Measurements from ENCODE around the gene CMSS1.

DNA sequence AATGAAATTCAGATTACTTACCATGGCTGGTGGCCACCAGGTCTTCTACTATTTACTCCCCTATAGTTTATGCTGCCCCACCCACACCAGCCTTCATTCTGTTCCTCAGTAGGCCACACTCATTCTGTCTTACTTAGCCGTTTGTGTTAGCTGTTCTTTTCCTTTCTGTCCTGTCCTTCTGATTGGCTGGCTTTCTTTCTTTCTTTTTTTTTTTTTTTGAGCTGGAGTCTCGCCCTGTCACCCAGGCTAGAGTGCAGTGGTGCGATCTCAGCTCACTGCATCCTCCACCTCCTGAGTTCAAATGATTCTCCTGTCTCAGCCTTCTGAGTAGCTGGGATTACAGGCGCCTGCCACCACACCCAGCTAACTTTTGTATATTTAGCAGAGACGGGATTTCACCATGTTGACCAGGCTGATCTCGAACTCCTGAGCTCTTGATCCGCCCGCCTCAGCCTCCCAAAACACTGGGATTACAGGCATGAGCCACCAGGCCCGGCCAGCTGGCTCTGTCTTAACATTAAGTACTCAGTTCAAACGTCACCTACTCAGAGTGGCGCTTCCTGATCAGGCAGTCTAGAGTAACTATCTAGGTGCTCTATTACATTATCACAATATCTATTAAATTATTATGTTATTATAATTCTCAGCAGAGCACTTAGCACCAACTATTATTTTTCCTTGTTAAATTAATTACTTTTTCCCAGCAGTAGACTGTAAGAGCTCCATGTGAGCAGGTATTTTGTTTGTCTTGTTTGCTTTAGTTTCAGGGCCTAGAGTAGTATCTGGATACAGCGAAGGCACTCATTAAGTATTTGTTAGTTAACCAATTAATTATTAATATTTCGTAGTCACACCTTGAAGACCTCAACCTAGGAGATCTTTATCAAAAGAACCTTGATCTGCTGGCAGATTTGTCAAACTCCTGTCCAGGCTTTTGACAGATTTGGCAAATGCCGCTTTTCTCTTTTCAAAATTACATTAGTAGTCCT is 6.4 kb downstream of the CMSS1 start:
- TF ChIP-seq GABPA (IDR thresholded peaks at IDR 0.05 in 1 of 2, conservative IDR thresholded peaks at IDR 0.05 in 1 of 2), result no peak
- TF ChIP-seq, protein P1, sequence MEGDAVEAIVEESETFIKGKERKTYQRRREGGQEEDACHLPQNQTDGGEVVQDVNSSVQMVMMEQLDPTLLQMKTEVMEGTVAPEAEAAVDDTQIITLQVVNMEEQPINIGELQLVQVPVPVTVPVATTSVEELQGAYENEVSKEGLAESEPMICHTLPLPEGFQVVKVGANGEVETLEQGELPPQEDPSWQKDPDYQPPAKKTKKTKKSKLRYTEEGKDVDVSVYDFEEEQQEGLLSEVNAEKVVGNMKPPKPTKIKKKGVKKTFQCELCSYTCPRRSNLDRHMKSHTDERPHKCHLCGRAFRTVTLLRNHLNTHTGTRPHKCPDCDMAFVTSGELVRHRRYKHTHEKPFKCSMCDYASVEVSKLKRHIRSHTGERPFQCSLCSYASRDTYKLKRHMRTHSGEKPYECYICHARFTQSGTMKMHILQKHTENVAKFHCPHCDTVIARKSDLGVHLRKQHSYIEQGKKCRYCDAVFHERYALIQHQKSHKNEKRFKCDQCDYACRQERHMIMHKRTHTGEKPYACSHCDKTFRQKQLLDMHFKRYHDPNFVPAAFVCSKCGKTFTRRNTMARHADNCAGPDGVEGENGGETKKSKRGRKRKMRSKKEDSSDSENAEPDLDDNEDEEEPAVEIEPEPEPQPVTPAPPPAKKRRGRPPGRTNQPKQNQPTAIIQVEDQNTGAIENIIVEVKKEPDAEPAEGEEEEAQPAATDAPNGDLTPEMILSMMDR (IDR thresholded peaks at IDR 0.05; ENCODE audit: low read depth, low read length, missing input control), result no peak
- no peak for TF ChIP-seq RAD21 (IDR thresholded peaks at IDR 0.05)
- no peak for TF ChIP-seq TAF1 (conservative IDR thresholded peaks at IDR 0.05)
- TF ChIP-seq, protein P2, sequence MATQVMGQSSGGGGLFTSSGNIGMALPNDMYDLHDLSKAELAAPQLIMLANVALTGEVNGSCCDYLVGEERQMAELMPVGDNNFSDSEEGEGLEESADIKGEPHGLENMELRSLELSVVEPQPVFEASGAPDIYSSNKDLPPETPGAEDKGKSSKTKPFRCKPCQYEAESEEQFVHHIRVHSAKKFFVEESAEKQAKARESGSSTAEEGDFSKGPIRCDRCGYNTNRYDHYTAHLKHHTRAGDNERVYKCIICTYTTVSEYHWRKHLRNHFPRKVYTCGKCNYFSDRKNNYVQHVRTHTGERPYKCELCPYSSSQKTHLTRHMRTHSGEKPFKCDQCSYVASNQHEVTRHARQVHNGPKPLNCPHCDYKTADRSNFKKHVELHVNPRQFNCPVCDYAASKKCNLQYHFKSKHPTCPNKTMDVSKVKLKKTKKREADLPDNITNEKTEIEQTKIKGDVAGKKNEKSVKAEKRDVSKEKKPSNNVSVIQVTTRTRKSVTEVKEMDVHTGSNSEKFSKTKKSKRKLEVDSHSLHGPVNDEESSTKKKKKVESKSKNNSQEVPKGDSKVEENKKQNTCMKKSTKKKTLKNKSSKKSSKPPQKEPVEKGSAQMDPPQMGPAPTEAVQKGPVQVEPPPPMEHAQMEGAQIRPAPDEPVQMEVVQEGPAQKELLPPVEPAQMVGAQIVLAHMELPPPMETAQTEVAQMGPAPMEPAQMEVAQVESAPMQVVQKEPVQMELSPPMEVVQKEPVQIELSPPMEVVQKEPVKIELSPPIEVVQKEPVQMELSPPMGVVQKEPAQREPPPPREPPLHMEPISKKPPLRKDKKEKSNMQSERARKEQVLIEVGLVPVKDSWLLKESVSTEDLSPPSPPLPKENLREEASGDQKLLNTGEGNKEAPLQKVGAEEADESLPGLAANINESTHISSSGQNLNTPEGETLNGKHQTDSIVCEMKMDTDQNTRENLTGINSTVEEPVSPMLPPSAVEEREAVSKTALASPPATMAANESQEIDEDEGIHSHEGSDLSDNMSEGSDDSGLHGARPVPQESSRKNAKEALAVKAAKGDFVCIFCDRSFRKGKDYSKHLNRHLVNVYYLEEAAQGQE (IDR thresholded peaks at IDR 0.05), result no peak
- no peak for TF ChIP-seq EGR1 (IDR thresholded peaks at IDR 0.05; ENCODE audit: low read depth in 2 of 2)
- TF ChIP-seq JUND (IDR thresholded peaks at IDR 0.05), result no peak
- TF ChIP-seq, protein P3, sequence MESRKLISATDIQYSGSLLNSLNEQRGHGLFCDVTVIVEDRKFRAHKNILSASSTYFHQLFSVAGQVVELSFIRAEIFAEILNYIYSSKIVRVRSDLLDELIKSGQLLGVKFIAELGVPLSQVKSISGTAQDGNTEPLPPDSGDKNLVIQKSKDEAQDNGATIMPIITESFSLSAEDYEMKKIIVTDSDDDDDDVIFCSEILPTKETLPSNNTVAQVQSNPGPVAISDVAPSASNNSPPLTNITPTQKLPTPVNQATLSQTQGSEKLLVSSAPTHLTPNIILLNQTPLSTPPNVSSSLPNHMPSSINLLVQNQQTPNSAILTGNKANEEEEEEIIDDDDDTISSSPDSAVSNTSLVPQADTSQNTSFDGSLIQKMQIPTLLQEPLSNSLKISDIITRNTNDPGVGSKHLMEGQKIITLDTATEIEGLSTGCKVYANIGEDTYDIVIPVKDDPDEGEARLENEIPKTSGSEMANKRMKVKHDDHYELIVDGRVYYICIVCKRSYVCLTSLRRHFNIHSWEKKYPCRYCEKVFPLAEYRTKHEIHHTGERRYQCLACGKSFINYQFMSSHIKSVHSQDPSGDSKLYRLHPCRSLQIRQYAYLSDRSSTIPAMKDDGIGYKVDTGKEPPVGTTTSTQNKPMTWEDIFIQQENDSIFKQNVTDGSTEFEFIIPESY (IDR thresholded peaks at IDR 0.05), result no peak
- TF ChIP-seq SP1 (IDR thresholded peaks at IDR 0.05), result no peak
- TF ChIP-seq, protein P4, sequence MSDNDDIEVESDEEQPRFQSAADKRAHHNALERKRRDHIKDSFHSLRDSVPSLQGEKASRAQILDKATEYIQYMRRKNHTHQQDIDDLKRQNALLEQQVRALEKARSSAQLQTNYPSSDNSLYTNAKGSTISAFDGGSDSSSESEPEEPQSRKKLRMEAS (IDR thresholded peaks at IDR 0.05), result no peak
- TF ChIP-seq, protein P5, sequence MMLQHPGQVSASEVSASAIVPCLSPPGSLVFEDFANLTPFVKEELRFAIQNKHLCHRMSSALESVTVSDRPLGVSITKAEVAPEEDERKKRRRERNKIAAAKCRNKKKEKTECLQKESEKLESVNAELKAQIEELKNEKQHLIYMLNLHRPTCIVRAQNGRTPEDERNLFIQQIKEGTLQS (IDR thresholded peaks at IDR 0.05), result no peak
- TF ChIP-seq FOXA2 (IDR thresholded peaks at IDR 0.05), result no peak
